MM.1S (cell line): ENCODE results near the gene SUSD1.

Experiments
- DNase-seq: peaks from one replicate; pipeline ENCODE4 v3.0.0-alpha.2; 2015
- H2AFZ ChIP-seq: fragments of 300-600 bp; sonication (generic); 2 replicates; pipeline ENCODE4 v1.6.0; 2016; ENCODE audit warnings: antibody characterized with exemption, low read length
- H3F3A ChIP-seq: fragments of 300-600 bp; sonication (generic); 2 replicates; pipeline ENCODE4 v1.6.1; 2016; ENCODE audit warnings: mild to moderate bottlenecking, antibody characterized with exemption, low read length, moderate library complexity, mixed read lengths; ENCODE audit not compliant: insufficient read depth
- H3K27ac ChIP-seq: fragments of 300-600 bp; sonication (generic); 2 replicates; pipeline ENCODE4 v1.5.1; 2016; ENCODE audit warnings: mild to moderate bottlenecking, low read length
- H3K27me3 ChIP-seq: fragments of 300-600 bp; sonication (generic); replicated peaks from 2 replicates; pipeline ENCODE4 v1.6.0; 2016; ENCODE audit warnings: low read length; ENCODE audit not compliant: insufficient read depth
- H3K36me3 ChIP-seq: fragments of 300-600 bp; sonication (generic); replicated peaks from 2 replicates; pipeline ENCODE4 v1.6.1; 2016; ENCODE audit warnings: mild to moderate bottlenecking, low read length, mixed read lengths; ENCODE audit not compliant: insufficient read depth
- H3K4me1 ChIP-seq: fragments of 300-600 bp; sonication (generic); 2 replicates; pipeline ENCODE4 v1.6.1; 2016; ENCODE audit warnings: low read length, mixed read lengths
- H3K4me2 ChIP-seq: fragments of 300-600 bp; sonication (generic); 2 replicates; pipeline ENCODE4 v1.6.0; 2016; ENCODE audit warnings: low read depth, low read length
- H3K4me3 ChIP-seq: fragments of 300-600 bp; sonication (generic); 2 replicates; pipeline ENCODE4 v1.5.1; 2016; ENCODE audit warnings: low read length, mixed read lengths
- H3K79me2 ChIP-seq: fragments of 300-600 bp; sonication (generic); 2 replicates; pipeline ENCODE4 v1.6.1; 2016; ENCODE audit warnings: mixed run types, low read length, mixed read lengths
- H3K9ac ChIP-seq: fragments of 300-600 bp; sonication (generic); 2 replicates; pipeline ENCODE4 v1.6.1; 2016; ENCODE audit warnings: low read length, mixed read lengths
- H3K9me2 ChIP-seq: fragments of 300-600 bp; sonication (generic); replicated peaks from 2 replicates; pipeline ENCODE4 v1.6.1; 2016; ENCODE audit warnings: mild to moderate bottlenecking, low read length, mixed read lengths; ENCODE audit not compliant: insufficient read depth
- H3K9me3 ChIP-seq: fragments of 300-600 bp; sonication (generic); replicated peaks from 2 replicates; pipeline ENCODE4 v1.6.1; 2016; ENCODE audit warnings: mild to moderate bottlenecking, low read length, mixed read lengths; ENCODE audit not compliant: insufficient read depth
- H4K20me1 ChIP-seq: fragments of 300-600 bp; sonication (generic); 2 replicates; pipeline ENCODE4 v1.6.1; 2016; ENCODE audit warnings: mild to moderate bottlenecking, low read length, moderate library complexity, mixed read lengths; ENCODE audit not compliant: insufficient read depth
- EZH2 ChIP-seq: fragments of 300-600 bp; sonication (generic); optimal IDR thresholded peaks from 2 replicates; pipeline ENCODE3; 2017; ENCODE audit warnings: low read depth, mild to moderate bottlenecking, antibody characterized with exemption, low read length, mixed read lengths
- EZH2phosphoT487 ChIP-seq: fragments of 300-600 bp; sonication (generic); IDR thresholded peaks from 2 replicates; pipeline ENCODE4 v1.6.1; 2018; ENCODE audit warnings: antibody characterized with exemption, low read length
- TF ChIP-seq, protein P1 (sequence below): fragments of 300-600 bp; sonication (generic); IDR thresholded peaks from 2 replicates; pipeline ENCODE4 v1.5.1; 2016; ENCODE audit warnings: antibody characterized with exemption, low read length, mixed read lengths

Gene SUSD1

DNA sequence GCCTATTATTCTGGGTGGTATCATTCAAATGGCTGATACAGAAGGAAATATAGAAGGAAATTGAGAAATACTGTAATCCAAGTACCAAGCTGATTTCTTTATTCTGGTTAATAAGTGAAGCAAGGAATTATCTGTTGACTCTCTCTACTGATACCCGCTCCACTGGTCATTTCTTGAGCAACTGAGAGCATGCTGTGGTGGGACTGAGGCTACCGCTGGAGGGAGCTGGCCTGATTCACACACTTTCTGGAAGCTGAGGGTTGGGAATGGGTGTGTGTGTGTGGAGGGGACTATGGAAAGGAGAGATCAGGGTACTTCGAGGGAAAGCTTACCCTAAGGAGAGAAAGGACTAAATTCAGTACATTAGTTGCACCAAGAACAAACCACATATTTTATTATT, 174.4 kb downstream of the SUSD1 start:
- Histone ChIP-seq H3K4me3 (no peak overlapping the region), H3F3A (no peaks in the 10 kb centered on the region), H3K79me2 (no peaks in the 10 kb centered on the region), H3K4me2 (no peak overlapping the region), H3K9ac (no peak overlapping the region), H3K9me3 (no peaks in the 10 kb centered on the region), H3K36me3 (no peaks in the 10 kb centered on the region), H2AFZ (no peak overlapping the region), H3K27ac (no peak overlapping the region), H3K27me3 (no peaks in the 10 kb centered on the region), H3K9me2 (no peaks in the 10 kb centered on the region), H4K20me1 (no peaks in the 10 kb centered on the region), H3K4me1 (peaks cover 19% of the 10 kb centered on the region)
- TF ChIP-seq EZH2 (no peak), EZH2phosphoT487 (no peak)
- TF ChIP-seq, protein P1, sequence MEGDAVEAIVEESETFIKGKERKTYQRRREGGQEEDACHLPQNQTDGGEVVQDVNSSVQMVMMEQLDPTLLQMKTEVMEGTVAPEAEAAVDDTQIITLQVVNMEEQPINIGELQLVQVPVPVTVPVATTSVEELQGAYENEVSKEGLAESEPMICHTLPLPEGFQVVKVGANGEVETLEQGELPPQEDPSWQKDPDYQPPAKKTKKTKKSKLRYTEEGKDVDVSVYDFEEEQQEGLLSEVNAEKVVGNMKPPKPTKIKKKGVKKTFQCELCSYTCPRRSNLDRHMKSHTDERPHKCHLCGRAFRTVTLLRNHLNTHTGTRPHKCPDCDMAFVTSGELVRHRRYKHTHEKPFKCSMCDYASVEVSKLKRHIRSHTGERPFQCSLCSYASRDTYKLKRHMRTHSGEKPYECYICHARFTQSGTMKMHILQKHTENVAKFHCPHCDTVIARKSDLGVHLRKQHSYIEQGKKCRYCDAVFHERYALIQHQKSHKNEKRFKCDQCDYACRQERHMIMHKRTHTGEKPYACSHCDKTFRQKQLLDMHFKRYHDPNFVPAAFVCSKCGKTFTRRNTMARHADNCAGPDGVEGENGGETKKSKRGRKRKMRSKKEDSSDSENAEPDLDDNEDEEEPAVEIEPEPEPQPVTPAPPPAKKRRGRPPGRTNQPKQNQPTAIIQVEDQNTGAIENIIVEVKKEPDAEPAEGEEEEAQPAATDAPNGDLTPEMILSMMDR = no peak
- DNase-seq = no peak

DNA sequence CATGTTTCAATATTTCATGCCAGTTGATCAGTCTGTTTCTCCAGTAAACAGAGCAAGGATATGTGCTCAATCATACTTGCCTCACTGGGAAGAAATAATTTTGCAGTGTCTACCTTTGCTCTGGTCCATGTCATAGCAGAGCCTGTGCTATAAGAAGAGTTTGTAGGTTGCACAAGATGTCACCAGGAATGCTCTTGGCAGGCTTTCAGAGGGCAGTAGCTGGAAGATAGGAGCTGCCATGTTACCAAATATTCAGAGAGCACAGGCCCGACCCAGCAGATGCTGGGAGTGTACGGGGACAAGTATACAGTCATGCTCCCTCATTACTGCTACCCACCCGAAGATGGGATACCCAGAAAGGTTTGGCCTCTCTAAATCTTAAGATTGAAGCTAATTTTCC, 175.8 kb downstream of the SUSD1 start:
- no peaks in the 10 kb centered on the region for H3K9me3 ChIP-seq
- H3K27ac ChIP-seq = no peak overlapping the region
- peaks cover 12% of the 10 kb centered on the region for H3K4me1 ChIP-seq
- H3K79me2 ChIP-seq = no peaks in the 10 kb centered on the region
- no peak overlapping the region for H3K4me3 ChIP-seq
- H4K20me1 ChIP-seq = no peaks in the 10 kb centered on the region
- no peak for DNase-seq
- no peaks in the 10 kb centered on the region for H3K9me2 ChIP-seq
- no peak overlapping the region for H2AFZ ChIP-seq
- no peaks in the 10 kb centered on the region for H3K36me3 ChIP-seq
- H3K4me2 ChIP-seq = no peak overlapping the region
- no peaks in the 10 kb centered on the region for H3F3A ChIP-seq
- no peak overlapping the region for H3K9ac ChIP-seq
- TF ChIP-seq, protein P1 = no peak
- TF ChIP-seq EZH2phosphoT487 (no peak), EZH2 (no peak)
- H3K27me3 ChIP-seq = no peaks in the 10 kb centered on the region

- TF ChIP-seq, protein P1 = no peak
- TF ChIP-seq EZH2 (no peak), EZH2phosphoT487 (no peak)
- H3K4me2 ChIP-seq = no peak overlapping the region
- H3K9ac ChIP-seq = no peak overlapping the region
- peaks cover 13% of the 10 kb centered on the region for H3K4me1 ChIP-seq
- no peaks in the 10 kb centered on the region for H3K9me2 ChIP-seq
- no peaks in the 10 kb centered on the region for H3F3A ChIP-seq
- no peaks in the 10 kb centered on the region for H3K27me3 ChIP-seq
- no peaks in the 10 kb centered on the region for H4K20me1 ChIP-seq
- H2AFZ ChIP-seq = no peak overlapping the region
- no peak for DNase-seq
- no peak overlapping the region for H3K4me3 ChIP-seq
- H3K27ac ChIP-seq = no peak overlapping the region
- no peaks in the 10 kb centered on the region for H3K36me3 ChIP-seq
- no peaks in the 10 kb centered on the region for H3K9me3 ChIP-seq
- H3K79me2 ChIP-seq = no peaks in the 10 kb centered on the region
These were observed 177.3 kb downstream of the SUSD1 start for GRCh38 chr9:111997831-111998230.
